GM23338 (cell line): ENCODE data around the gene SRPK2. TPM values are rescaled to one million over a fixed set of nuclear protein-coding genes. Genes with fewer than 3 reads are reported as not detected.

Experiments
- ATAC-seq: fragments of 200-7000 bp; cut with Tn5 transposase; 3 replicates; pipeline ENCODE4 v1.9.1; 2020
- DNase-seq: peaks from one replicate; pipeline ENCODE4 v3.0.0-alpha.2; 2015; ENCODE audit warnings: low spot score
- H2AFZ ChIP-seq: fragments of 200-600 bp; sonication (generic); 2 replicates; pipeline ENCODE4 v1.8.0; 2016; ENCODE audit warnings: antibody characterized with exemption, mild to moderate bottlenecking, moderate library complexity
- H3F3A ChIP-seq: fragments of 200-600 bp; sonication (generic); replicated peaks from 2 replicates; pipeline ENCODE4 v1.8.0; 2017; ENCODE audit warnings: antibody characterized with exemption, mixed run types, low read depth
- H3K27ac ChIP-seq: fragments of 200-600 bp; sonication (generic); 2 replicates; pipeline ENCODE4 v1.6.1; 2016; ENCODE audit warnings: low read depth
- H3K27me3 ChIP-seq: fragments of 200-600 bp; sonication (generic); 2 replicates; pipeline ENCODE4 v1.8.0; 2016; ENCODE audit warnings: mild to moderate bottlenecking, mixed run types, moderate library complexity; ENCODE audit not compliant: insufficient read depth
- H3K36me3 ChIP-seq: fragments of 200-600 bp; sonication (generic); 2 replicates; pipeline ENCODE4 v1.8.0; 2016; ENCODE audit warnings: mild to moderate bottlenecking; ENCODE audit not compliant: insufficient read depth
- H3K4me1 ChIP-seq: fragments of 200-600 bp; sonication (generic); 2 replicates; pipeline ENCODE4 v1.8.0; 2016; ENCODE audit warnings: mild to moderate bottlenecking, moderate library complexity; ENCODE audit not compliant: insufficient read depth
- H3K4me2 ChIP-seq: fragments of 200-600 bp; sonication (generic); 2 replicates; pipeline ENCODE4 v1.7.1; 2017; ENCODE audit warnings: mixed run types
- H3K4me3 ChIP-seq: fragments of 200-600 bp; sonication (generic); 2 replicates; pipeline ENCODE4 v1.6.1; 2016; ENCODE audit warnings: mixed run types
- H3K79me2 ChIP-seq: fragments of 200-600 bp; sonication (generic); replicated peaks from 2 replicates; pipeline ENCODE4 v1.8.0; 2017; ENCODE audit warnings: mild to moderate bottlenecking; ENCODE audit not compliant: insufficient read depth
- H3K9me2 ChIP-seq: fragments of 200-600 bp; sonication (generic); 2 replicates; pipeline ENCODE4 v1.8.0; 2017; ENCODE audit not compliant: insufficient read depth
- H4K20me1 ChIP-seq: fragments of 200-600 bp; sonication (generic); replicated peaks from 2 replicates; pipeline ENCODE4 v1.8.0; 2017; ENCODE audit warnings: mild to moderate bottlenecking; ENCODE audit not compliant: insufficient read depth
- H3K27ac Mint-ChIP-seq: 2 replicates; pipeline ENCODE4 v1.8.0; 2020; ENCODE audit warnings: inconsistent platforms, mild to moderate bottlenecking, moderate library complexity, mixed read lengths
- H3K27me3 Mint-ChIP-seq: 3 replicates; pipeline ENCODE4 v1.8.0; 2022; ENCODE audit warnings: low read depth, mild to moderate bottlenecking, moderate library complexity, mixed read lengths, inconsistent platforms; ENCODE audit not compliant: insufficient read depth, poor library complexity
- H3K36me3 Mint-ChIP-seq: 3 replicates; pipeline ENCODE4 v1.8.0; 2021; ENCODE audit warnings: low read depth, mild to moderate bottlenecking, inconsistent platforms, moderate library complexity, mixed read lengths
- H3K4me1 Mint-ChIP-seq: 3 replicates; pipeline ENCODE4 v1.8.0; 2020; ENCODE audit warnings: mild to moderate bottlenecking, inconsistent platforms, mixed read lengths
- H3K4me3 Mint-ChIP-seq: 3 replicates; pipeline ENCODE4 v1.8.0; 2021; ENCODE audit warnings: moderate library complexity, mild to moderate bottlenecking, inconsistent platforms, mixed read lengths
- H3K9me3 Mint-ChIP-seq: 3 replicates; pipeline ENCODE4 v1.8.0; 2020; ENCODE audit warnings: moderate library complexity, mild to moderate bottlenecking, inconsistent platforms, mixed read lengths
- CREB1 ChIP-seq: fragments of 250-450 bp; sonication (Bioruptor Pico); IDR thresholded peaks from 2 replicates; pipeline ENCODE4 v1.5.0; 2020; ENCODE audit warnings: low read depth, mild to moderate bottlenecking, moderate library complexity
- ETS1 ChIP-seq: IDR thresholded peaks from 2 replicates; pipeline ENCODE4 v1.6.1; 2016; ENCODE audit warnings: antibody characterized with exemption
- EZH2 ChIP-seq: fragments of 200-600 bp; sonication (generic); IDR thresholded peaks from one replicate; pipeline ENCODE4 v1.8.0; 2017; ENCODE audit warnings: antibody characterized with exemption, mild to moderate bottlenecking, low read depth; ENCODE audit not compliant: unreplicated experiment
- EZH2phosphoT487 ChIP-seq: fragments of 200-600 bp; sonication (generic); IDR thresholded peaks from one replicate; pipeline ENCODE4 v1.8.1; 2018; ENCODE audit warnings: antibody characterized with exemption; ENCODE audit not compliant: unreplicated experiment
- JUNB ChIP-seq: IDR thresholded peaks from one replicate; pipeline ENCODE4 v1.6.1; 2016; ENCODE audit warnings: antibody characterized with exemption; ENCODE audit not compliant: unreplicated experiment
- NANOG ChIP-seq: IDR thresholded peaks from 2 replicates; pipeline ENCODE4 v1.6.1; 2016; ENCODE audit warnings: antibody characterized with exemption, borderline replicate concordance
- POLR2AphosphoS5 ChIP-seq: IDR thresholded peaks from 2 replicates; pipeline ENCODE4 v1.6.1; 2016; ENCODE audit warnings: antibody characterized with exemption, low read depth
- REST ChIP-seq: IDR thresholded peaks from one replicate; pipeline ENCODE4 v1.6.1; 2018; ENCODE audit warnings: antibody characterized with exemption; ENCODE audit not compliant: unreplicated experiment
- STAT1 ChIP-seq: IDR thresholded peaks from one replicate; pipeline ENCODE4 v1.6.1; 2016; ENCODE audit warnings: antibody characterized with exemption; ENCODE audit not compliant: unreplicated experiment
- ZNF114 ChIP-seq: fragments of 250-450 bp; sonication (Bioruptor Pico); IDR thresholded peaks from 2 replicates; pipeline ENCODE4 v1.5.0; 2020; ENCODE audit warnings: mild to moderate bottlenecking, moderate library complexity
- ZNF331 ChIP-seq: fragments of 250-450 bp; sonication (Bioruptor Pico); IDR thresholded peaks from 2 replicates; pipeline ENCODE4 v1.5.0; 2020; ENCODE audit warnings: low read depth, mild to moderate bottlenecking, moderate library complexity
- polyA plus RNA-seq: library from polyadenylated mRNA; unstranded; fragments of >200 nt; fragmentation: Nextera tagmentation; extraction: Ambion mirVana; gene quantifications from 2 replicates; pipeline ENCODE4 v1.2.1, GENCODE V29; 2016
- total RNA-seq: library from RNA; depleted of rRNA; stranded (reverse); fragments of >200 nt; shearing (Covaris generic); gene quantifications from 2 replicates; pipeline ENCODE4 v1.2.3, GENCODE V29; 2014
- TF ChIP-seq, protein P1 (sequence below), 2 experiments: fragments of 200-600 bp in 1 of 2; sonication (generic) in 1 of 2; conservative IDR thresholded peaks; 2 replicates each; pipeline versions ENCODE4 v1.5.1 to v1.6.1; 2016 to 2017; ENCODE audit warnings: antibody characterized with exemption in 2 of 2, low read depth in 2 of 2, mild to moderate bottlenecking in 2 of 2, moderate library complexity in 1 of 2
- TF ChIP-seq, protein P2 (sequence below): fragments of 250-450 bp; sonication (Bioruptor Pico); IDR thresholded peaks from 2 replicates; pipeline ENCODE4 v1.5.0; 2020; ENCODE audit warnings: mild to moderate bottlenecking, moderate library complexity

Gene SRPK2
- total and polyA plus RNA-seq, 2 experiments from 2014 or later: 66.3 to 91.5 TPM

DNA sequence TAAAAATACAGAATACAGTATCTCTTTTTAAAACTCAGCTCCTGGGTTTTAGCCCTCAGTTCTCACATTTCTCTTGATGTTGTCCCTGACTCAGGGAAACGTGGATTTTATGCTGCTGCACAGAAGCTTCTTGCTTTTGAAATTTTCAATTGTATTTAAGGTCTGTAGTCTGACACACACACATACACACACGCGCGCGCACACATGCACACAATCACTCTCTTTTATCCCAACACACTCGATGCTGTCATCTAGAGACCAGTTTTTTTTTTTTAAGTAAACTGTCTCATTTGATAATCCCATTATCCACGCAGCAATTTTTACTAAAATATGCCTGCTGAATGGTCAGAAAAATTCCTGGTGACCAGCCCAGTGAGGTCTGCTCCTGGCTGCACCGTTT lies 266.1 kb downstream of the SRPK2 start:
- Mint-ChIP-seq H3K4me1 (peaks cover 17% of the 10 kb centered on the region), H3K27ac (no peak overlapping the region)

More for the DNA sequence above, 266.1 kb downstream of the SRPK2 start:
- Mint-ChIP-seq H3K36me3 (peaks cover 17% of the 10 kb centered on the region; the same call in 2 of the 3 replicates), H3K4me3 (no peak overlapping the region), H3K27me3 (peaks cover 4% of the 10 kb centered on the region), H3K9me3 (no peaks in the 10 kb centered on the region)
- Histone ChIP-seq H3F3A (no peaks in the 10 kb centered on the region), H3K27ac (no peak overlapping the region), H3K4me1 (peaks cover 10% of the 10 kb centered on the region), H4K20me1 (no peaks in the 10 kb centered on the region; the same call in 1 of the 2 replicates), H3K9me2 (no peaks in the 10 kb centered on the region), H3K27me3 (no peaks in the 10 kb centered on the region), H3K79me2 (no peaks in the 10 kb centered on the region), H3K4me3 (no peak overlapping the region), H3K4me2 (no peak overlapping the region), H3K36me3 (no peaks in the 10 kb centered on the region), H2AFZ (no peak overlapping the region)
- ATAC-seq: no peak
- no peak for DNase-seq
- TF ChIP-seq NANOG (no peak), STAT1 (no peak), JUNB (no peak), ETS1 (no peak), ZNF331 (CRISPR knock-in tag) (no peak), EZH2 (no peak), CREB1 (no peak), POLR2AphosphoS5 (no peak), ZNF114 (no peak), REST (no peak), EZH2phosphoT487 (no peak)
- TF ChIP-seq, protein P1, sequence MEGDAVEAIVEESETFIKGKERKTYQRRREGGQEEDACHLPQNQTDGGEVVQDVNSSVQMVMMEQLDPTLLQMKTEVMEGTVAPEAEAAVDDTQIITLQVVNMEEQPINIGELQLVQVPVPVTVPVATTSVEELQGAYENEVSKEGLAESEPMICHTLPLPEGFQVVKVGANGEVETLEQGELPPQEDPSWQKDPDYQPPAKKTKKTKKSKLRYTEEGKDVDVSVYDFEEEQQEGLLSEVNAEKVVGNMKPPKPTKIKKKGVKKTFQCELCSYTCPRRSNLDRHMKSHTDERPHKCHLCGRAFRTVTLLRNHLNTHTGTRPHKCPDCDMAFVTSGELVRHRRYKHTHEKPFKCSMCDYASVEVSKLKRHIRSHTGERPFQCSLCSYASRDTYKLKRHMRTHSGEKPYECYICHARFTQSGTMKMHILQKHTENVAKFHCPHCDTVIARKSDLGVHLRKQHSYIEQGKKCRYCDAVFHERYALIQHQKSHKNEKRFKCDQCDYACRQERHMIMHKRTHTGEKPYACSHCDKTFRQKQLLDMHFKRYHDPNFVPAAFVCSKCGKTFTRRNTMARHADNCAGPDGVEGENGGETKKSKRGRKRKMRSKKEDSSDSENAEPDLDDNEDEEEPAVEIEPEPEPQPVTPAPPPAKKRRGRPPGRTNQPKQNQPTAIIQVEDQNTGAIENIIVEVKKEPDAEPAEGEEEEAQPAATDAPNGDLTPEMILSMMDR (conservative IDR thresholded peaks at IDR 0.05; ENCODE audit: low read depth in 2 of 2): no peak
- TF ChIP-seq, protein P2, sequence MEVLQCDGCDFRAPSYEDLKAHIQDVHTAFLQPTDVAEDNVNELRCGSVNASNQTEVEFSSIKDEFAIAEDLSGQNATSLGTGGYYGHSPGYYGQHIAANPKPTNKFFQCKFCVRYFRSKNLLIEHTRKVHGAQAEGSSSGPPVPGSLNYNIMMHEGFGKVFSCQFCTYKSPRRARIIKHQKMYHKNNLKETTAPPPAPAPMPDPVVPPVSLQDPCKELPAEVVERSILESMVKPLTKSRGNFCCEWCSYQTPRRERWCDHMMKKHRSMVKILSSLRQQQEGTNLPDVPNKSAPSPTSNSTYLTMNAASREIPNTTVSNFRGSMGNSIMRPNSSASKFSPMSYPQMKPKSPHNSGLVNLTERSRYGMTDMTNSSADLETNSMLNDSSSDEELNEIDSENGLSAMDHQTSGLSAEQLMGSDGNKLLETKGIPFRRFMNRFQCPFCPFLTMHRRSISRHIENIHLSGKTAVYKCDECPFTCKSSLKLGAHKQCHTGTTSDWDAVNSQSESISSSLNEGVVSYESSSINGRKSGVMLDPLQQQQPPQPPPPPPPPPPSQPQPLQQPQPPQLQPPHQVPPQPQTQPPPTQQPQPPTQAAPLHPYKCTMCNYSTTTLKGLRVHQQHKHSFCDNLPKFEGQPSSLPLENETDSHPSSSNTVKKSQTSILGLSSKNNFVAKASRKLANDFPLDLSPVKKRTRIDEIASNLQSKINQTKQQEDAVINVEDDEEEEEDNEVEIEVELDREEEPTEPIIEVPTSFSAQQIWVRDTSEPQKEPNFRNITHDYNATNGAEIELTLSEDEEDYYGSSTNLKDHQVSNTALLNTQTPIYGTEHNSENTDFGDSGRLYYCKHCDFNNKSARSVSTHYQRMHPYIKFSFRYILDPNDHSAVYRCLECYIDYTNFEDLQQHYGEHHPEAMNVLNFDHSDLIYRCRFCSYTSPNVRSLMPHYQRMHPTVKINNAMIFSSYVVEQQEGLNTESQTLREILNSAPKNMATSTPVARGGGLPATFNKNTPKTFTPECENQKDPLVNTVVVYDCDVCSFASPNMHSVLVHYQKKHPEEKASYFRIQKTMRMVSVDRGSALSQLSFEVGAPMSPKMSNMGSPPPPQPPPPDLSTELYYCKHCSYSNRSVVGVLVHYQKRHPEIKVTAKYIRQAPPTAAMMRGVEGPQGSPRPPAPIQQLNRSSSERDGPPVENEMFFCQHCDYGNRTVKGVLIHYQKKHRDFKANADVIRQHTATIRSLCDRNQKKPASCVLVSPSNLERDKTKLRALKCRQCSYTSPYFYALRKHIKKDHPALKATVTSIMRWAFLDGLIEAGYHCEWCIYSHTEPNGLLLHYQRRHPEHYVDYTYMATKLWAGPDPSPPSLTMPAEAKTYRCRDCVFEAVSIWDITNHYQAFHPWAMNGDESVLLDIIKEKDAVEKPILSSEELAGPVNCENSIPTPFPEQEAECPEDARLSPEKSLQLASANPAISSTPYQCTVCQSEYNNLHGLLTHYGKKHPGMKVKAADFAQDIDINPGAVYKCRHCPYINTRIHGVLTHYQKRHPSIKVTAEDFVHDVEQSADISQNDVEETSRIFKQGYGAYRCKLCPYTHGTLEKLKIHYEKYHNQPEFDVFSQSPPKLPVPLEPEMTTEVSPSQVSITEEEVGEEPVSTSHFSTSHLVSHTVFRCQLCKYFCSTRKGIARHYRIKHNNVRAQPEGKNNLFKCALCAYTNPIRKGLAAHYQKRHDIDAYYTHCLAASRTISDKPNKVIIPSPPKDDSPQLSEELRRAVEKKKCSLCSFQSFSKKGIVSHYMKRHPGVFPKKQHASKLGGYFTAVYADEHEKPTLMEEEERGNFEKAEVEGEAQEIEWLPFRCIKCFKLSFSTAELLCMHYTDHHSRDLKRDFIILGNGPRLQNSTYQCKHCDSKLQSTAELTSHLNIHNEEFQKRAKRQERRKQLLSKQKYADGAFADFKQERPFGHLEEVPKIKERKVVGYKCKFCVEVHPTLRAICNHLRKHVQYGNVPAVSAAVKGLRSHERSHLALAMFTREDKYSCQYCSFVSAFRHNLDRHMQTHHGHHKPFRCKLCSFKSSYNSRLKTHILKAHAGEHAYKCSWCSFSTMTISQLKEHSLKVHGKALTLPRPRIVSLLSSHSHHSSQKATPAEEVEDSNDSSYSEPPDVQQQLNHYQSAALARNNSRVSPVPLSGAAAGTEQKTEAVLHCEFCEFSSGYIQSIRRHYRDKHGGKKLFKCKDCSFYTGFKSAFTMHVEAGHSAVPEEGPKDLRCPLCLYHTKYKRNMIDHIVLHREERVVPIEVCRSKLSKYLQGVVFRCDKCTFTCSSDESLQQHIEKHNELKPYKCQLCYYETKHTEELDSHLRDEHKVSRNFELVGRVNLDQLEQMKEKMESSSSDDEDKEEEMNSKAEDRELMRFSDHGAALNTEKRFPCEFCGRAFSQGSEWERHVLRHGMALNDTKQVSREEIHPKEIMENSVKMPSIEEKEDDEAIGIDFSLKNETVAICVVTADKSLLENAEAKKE (CRISPR knock-in tag): no peak
